Measurements from ENCODE around the gene CMTM7. TPM values are rescaled to one million over a fixed set of nuclear protein-coding genes. Genes with fewer than 3 reads are reported as not detected.

Gene CMTM7
- total and polyA plus RNA-seq, 9 of the 15 experiments (the other 6 are each of a cell fraction or from before 2014, with no cell fraction given) = 0.03 to 1.6 (median 0.42) TPM; not detected in 4

DNA sequence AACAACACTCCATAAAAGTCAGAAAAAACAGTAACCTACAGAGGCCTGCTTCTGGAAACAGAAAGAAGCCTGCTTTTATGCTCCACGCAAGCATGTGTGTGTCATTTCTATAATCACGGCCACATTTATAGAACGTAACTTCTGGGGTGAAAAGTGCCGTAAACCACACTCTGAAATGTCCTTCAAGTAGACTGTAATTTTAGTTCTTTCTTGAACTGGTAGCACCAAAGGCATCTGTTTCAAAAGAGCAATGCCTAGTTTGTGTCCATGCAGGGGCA, 19.5 kb upstream of the CMTM7 start (continued):
- TF ChIP-seq, protein P1, sequence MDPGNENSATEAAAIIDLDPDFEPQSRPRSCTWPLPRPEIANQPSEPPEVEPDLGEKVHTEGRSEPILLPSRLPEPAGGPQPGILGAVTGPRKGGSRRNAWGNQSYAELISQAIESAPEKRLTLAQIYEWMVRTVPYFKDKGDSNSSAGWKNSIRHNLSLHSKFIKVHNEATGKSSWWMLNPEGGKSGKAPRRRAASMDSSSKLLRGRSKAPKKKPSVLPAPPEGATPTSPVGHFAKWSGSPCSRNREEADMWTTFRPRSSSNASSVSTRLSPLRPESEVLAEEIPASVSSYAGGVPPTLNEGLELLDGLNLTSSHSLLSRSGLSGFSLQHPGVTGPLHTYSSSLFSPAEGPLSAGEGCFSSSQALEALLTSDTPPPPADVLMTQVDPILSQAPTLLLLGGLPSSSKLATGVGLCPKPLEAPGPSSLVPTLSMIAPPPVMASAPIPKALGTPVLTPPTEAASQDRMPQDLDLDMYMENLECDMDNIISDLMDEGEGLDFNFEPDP (CRISPR knock-in tag; IDR thresholded peaks at IDR 0.05) = no peak
- TF ChIP-seq ZNF444 (CRISPR knock-in tag; IDR thresholded peaks at IDR 0.05) (no peak), NFXL1 (CRISPR knock-in tag; IDR thresholded peaks at IDR 0.05) (no peak), HNRNPH1 (optimal IDR thresholded peaks at IDR 0.05; ENCODE audit: low read depth, low read length) (no peak), PPARD (CRISPR knock-in tag; IDR thresholded peaks at IDR 0.05) (no peak), FOXJ2 (tag; IDR thresholded peaks at IDR 0.05) (no peak), KLF1 (tag; IDR thresholded peaks at IDR 0.05) (no peak), UBTF (IDR thresholded peaks at IDR 0.05; ENCODE audit: borderline replicate concordance in 1 of 2, low read depth in 2 of 2, low read length in 2 of 2) (no peak)
- TF ChIP-seq, protein P2, sequence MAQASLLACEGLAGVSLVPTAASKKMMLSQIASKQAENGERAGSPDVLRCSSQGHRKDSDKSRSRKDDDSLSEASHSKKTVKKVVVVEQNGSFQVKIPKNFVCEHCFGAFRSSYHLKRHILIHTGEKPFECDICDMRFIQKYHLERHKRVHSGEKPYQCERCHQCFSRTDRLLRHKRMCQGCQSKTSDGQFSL (CRISPR knock-in tag; IDR thresholded peaks at IDR 0.05) = no peak
- TF ChIP-seq, protein P2 (tag; IDR thresholded peaks at IDR 0.05) = no peak
- TF ChIP-seq, protein P3, sequence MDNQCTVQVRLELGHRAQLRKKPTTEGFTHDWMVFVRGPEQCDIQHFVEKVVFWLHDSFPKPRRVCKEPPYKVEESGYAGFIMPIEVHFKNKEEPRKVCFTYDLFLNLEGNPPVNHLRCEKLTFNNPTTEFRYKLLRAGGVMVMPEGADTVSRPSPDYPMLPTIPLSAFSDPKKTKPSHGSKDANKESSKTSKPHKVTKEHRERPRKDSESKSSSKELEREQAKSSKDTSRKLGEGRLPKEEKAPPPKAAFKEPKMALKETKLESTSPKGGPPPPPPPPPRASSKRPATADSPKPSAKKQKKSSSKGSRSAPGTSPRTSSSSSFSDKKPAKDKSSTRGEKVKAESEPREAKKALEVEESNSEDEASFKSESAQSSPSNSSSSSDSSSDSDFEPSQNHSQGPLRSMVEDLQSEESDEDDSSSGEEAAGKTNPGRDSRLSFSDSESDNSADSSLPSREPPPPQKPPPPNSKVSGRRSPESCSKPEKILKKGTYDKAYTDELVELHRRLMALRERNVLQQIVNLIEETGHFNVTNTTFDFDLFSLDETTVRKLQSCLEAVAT (IDR thresholded peaks at IDR 0.05) = no peak
- TF ChIP-seq, protein P4, sequence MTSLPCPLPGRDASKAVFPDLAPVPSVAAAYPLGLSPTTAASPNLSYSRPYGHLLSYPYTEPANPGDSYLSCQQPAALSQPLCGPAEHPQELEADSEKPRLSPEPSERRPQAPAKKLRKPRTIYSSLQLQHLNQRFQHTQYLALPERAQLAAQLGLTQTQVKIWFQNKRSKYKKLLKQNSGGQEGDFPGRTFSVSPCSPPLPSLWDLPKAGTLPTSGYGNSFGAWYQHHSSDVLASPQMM (CRISPR knock-in tag; IDR thresholded peaks at IDR 0.05) = no peak

All from K562 (cell line).